Neuronal stem cell (in vitro differentiated cells): ENCODE results near the gene CMSS1.

Experiments used
- DNase-seq: peaks from one replicate; pipeline ENCODE4 v3.0.0-alpha.2; 2013; ENCODE audit warnings: low spot score
- H2AFZ ChIP-seq: one replicate; pipeline ENCODE4 v1.6.1; 2013; ENCODE audit warnings: mild to moderate bottlenecking, low read length, inconsistent platforms
- H2AK5ac ChIP-seq: 2 replicates; pipeline ENCODE4 v1.6.1; 2013; ENCODE audit warnings: low read depth, mild to moderate bottlenecking, inconsistent platforms, low read length, moderate library complexity, mixed read lengths
- H2BK120ac ChIP-seq: 2 replicates; pipeline ENCODE4 v1.6.1; 2013; ENCODE audit warnings: low read depth, mild to moderate bottlenecking, inconsistent platforms, low read length, moderate library complexity, mixed read lengths
- H2BK12ac ChIP-seq: one replicate; pipeline ENCODE4 v1.6.1; 2013; ENCODE audit warnings: low read length, inconsistent platforms
- H2BK15ac ChIP-seq: 2 replicates; pipeline ENCODE4 v1.6.1; 2013; ENCODE audit warnings: mild to moderate bottlenecking, low read length, inconsistent platforms, mixed read lengths
- H2BK5ac ChIP-seq: one replicate; pipeline ENCODE4 v1.6.1; 2013; ENCODE audit warnings: inconsistent platforms, mild to moderate bottlenecking, low read length, moderate library complexity
- H3K14ac ChIP-seq: one replicate; pipeline ENCODE4 v1.6.1; 2013; ENCODE audit warnings: low read length, inconsistent platforms
- H3K18ac ChIP-seq: 2 replicates; pipeline ENCODE4 v1.6.1; 2013; ENCODE audit warnings: low read length, inconsistent platforms
- H3K23ac ChIP-seq: 2 replicates; pipeline ENCODE4 v1.6.1; 2013; ENCODE audit warnings: low read depth, mild to moderate bottlenecking, mixed read lengths, low read length, inconsistent platforms; ENCODE audit not compliant: poor library complexity
- H3K27ac ChIP-seq: replicated peaks from 3 replicates; pipeline ENCODE4 v1.5.1; 2013; ENCODE audit warnings: low read length, inconsistent platforms
- H3K27me3 ChIP-seq, 3 experiments: 2 replicates each; pipeline ENCODE4 v1.6.1; 2013; ENCODE audit warnings: low read length in 3 of 3, mild to moderate bottlenecking in 2 of 3, inconsistent platforms in 1 of 3, low read depth in 1 of 3, mixed read lengths in 1 of 3, moderate library complexity in 1 of 3; ENCODE audit not compliant: control insufficient read depth in 3 of 3, insufficient read depth in 3 of 3
- H3K36me3 ChIP-seq, 2 donors: replicated peaks in 1 of 2; 2 replicates each; pipeline ENCODE4 v1.6.1; 2013; ENCODE audit warnings: low read length in 2 of 2; ENCODE audit not compliant: control insufficient read depth in 2 of 2, insufficient read depth in 2 of 2
- H3K4ac ChIP-seq: 2 replicates; pipeline ENCODE4 v1.6.1; 2013; ENCODE audit warnings: inconsistent platforms, mild to moderate bottlenecking, low read length, moderate library complexity
- H3K4me1 ChIP-seq, 2 donors: 1 replicate in 1 of 2; 2 replicates in 1 of 2; pipeline ENCODE4 v1.6.1; 2013; ENCODE audit warnings: low read length in 2 of 2, low read depth in 1 of 2; ENCODE audit not compliant: control insufficient read depth in 2 of 2, insufficient read depth in 1 of 2
- H3K4me2 ChIP-seq: one replicate; pipeline ENCODE4 v1.6.1; 2013; ENCODE audit warnings: mild to moderate bottlenecking, low read length, inconsistent platforms; ENCODE audit not compliant: insufficient read depth, poor library complexity, severe bottlenecking
- H3K4me3 ChIP-seq, 2 donors: 2 replicates each; pipeline ENCODE4 v1.5.1; 2013; ENCODE audit warnings: low read length in 2 of 2, mild to moderate bottlenecking in 2 of 2, inconsistent platforms in 1 of 2, moderate library complexity in 1 of 2
- H3K79me1 ChIP-seq: one replicate; pipeline ENCODE4 v1.6.1; 2013; ENCODE audit warnings: low read depth, mild to moderate bottlenecking, inconsistent platforms, low read length, moderate library complexity
- H3K9ac ChIP-seq: one replicate; pipeline ENCODE4 v1.6.1; 2013; ENCODE audit warnings: mild to moderate bottlenecking, low read depth, low read length, inconsistent platforms; ENCODE audit not compliant: poor library complexity
- H3K9me3 ChIP-seq, 2 donors: replicated peaks in 1 of 2; 2 replicates each; pipeline versions ENCODE3 to v1.6.1; 2013; ENCODE audit warnings: low read length in 2 of 2, mild to moderate bottlenecking in 2 of 2, inconsistent platforms in 1 of 2, low read depth in 1 of 2, mixed read lengths in 1 of 2, moderate library complexity in 1 of 2; ENCODE audit not compliant: control insufficient read depth in 2 of 2, insufficient read depth in 1 of 2
- H4K8ac ChIP-seq: one replicate; pipeline ENCODE4 v1.6.1; 2013; ENCODE audit warnings: low read depth, mild to moderate bottlenecking, inconsistent platforms, low read length, moderate library complexity
- H4K91ac ChIP-seq: one replicate; pipeline ENCODE4 v1.6.1; 2013; ENCODE audit warnings: low read length, low read depth, mild to moderate bottlenecking, inconsistent platforms; ENCODE audit not compliant: poor library complexity
- WGBS, 2 donors: extraction: QIAGEN DNeasy Blood & Tissue Kit; methylation state at CpG; one replicate each; pipeline ENCODE4 v1.1.7; 2013; ENCODE audit warnings: missing lambda C conversion rate in 2 of 2, mixed read lengths in 1 of 2; ENCODE audit not compliant: insufficient read length in 2 of 2, insufficient replicate concordance in 1 of 2; ENCODE audit errors: extremely low coverage in 2 of 2; 5-methylcytosine and 5-hydroxymethylcytosine counted together

The CMSS1 gene

GRCh38 chr3:100136921-100137320 is 319.3 kb downstream of the CMSS1 start:
- Histone ChIP-seq H2BK15ac (no peak overlapping the region), H3K79me1 (no peaks in the 10 kb centered on the region), H2AFZ (no peak overlapping the region), H3K9ac (no peak overlapping the region), H3K27me3 (no peaks in the 10 kb centered on the region), H3K4me3 (no peak overlapping the region), H2BK5ac (no peak overlapping the region), H3K4ac (no peak overlapping the region), H3K14ac (no peak overlapping the region), H2BK120ac (no peak overlapping the region), H3K36me3 (no peaks in the 10 kb centered on the region), H3K4me1 (no peaks in the 10 kb centered on the region), H3K9me3 (no peaks in the 10 kb centered on the region), H4K91ac (no peak overlapping the region), H2AK5ac (no peak overlapping the region), H3K4me2 (no peak overlapping the region), H3K27ac (no peak overlapping the region), H2BK12ac (no peak overlapping the region), H3K23ac (no peak overlapping the region), H3K18ac (no peak overlapping the region), H4K8ac (no peak overlapping the region)
- no peak for DNase-seq
- no CpG with 5 or more reads among the region's 1 CpG for WGBS, 2 donors

DNA sequence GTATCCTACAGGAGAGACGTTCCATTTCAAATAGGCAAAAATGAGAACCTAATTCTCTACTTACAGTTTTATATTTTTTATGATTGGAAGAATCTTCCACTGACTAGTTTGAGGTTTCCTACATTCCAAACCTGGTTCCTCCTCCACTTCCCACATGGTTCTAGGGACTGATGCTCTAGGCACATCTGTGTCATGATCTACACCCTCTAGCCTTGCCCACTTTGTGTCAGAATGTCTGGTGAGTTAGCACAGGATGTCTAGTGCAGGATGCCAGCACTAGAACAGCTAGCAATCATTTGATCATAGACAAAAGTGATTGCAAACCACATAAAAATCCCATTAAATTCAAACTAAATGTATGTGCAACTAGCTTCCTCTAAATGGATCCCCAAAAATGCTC is 323.3 kb downstream of the CMSS1 start:
- Histone ChIP-seq H2AK5ac (no peak overlapping the region), H3K27ac (no peak overlapping the region), H4K91ac (no peak overlapping the region), H3K4me1 (no peaks in the 10 kb centered on the region), H3K36me3 (no peaks in the 10 kb centered on the region), H3K23ac (no peak overlapping the region), H3K27me3 (no peaks in the 10 kb centered on the region), H4K8ac (no peak overlapping the region), H3K4ac (no peak overlapping the region), H2BK15ac (no peak overlapping the region), H2BK5ac (no peak overlapping the region), H3K9me3 (peaks cover 0 to 9% of the 10 kb centered on the region in 2 donors), H3K18ac (no peak overlapping the region), H3K4me3 (no peak overlapping the region), H3K14ac (peak overlapping the region; percentile 63), H3K79me1 (no peaks in the 10 kb centered on the region), H3K9ac (no peak overlapping the region), H2BK120ac (no peak overlapping the region), H2BK12ac (no peak overlapping the region), H2AFZ (no peak overlapping the region), H3K4me2 (no peak overlapping the region)
- WGBS, 2 donors: no CpG with 5 or more reads among the region's 1 CpG
- no peak for DNase-seq

GRCh38 chr3:100141586-100141985 is 323.9 kb downstream of the CMSS1 start:
- no peaks in the 10 kb centered on the region for H3K27me3 ChIP-seq
- H3K4ac ChIP-seq: no peak overlapping the region
- no peak overlapping the region for H2BK120ac ChIP-seq
- H3K9ac ChIP-seq: no peak overlapping the region
- no peaks in the 10 kb centered on the region for H3K79me1 ChIP-seq
- no peak overlapping the region for H3K18ac ChIP-seq
- no peak overlapping the region for H2BK5ac ChIP-seq
- no peak overlapping the region for H3K4me2 ChIP-seq
- no peak overlapping the region for H2BK12ac ChIP-seq
- H4K8ac ChIP-seq: no peak overlapping the region
- H3K36me3 ChIP-seq: no peaks in the 10 kb centered on the region
- no peak overlapping the region for H2AK5ac ChIP-seq
- H3K9me3 ChIP-seq: peaks cover 0 to 9% of the 10 kb centered on the region in 2 donors
- H3K23ac ChIP-seq: no peak overlapping the region
- no peak overlapping the region for H3K4me3 ChIP-seq
- no CpG with 5 or more reads among the region's 1 CpG for WGBS, 2 donors
- H3K14ac ChIP-seq: no peak overlapping the region
- no peaks in the 10 kb centered on the region for H3K4me1 ChIP-seq
- no peak overlapping the region for H2AFZ ChIP-seq
- no peak overlapping the region for H2BK15ac ChIP-seq
- no peak for DNase-seq
- H4K91ac ChIP-seq: no peak overlapping the region
- H3K27ac ChIP-seq: no peak overlapping the region

GRCh38 chr3:100144255-100144866 is 326.7 kb downstream of the CMSS1 start:
- no peak overlapping the region for H2BK5ac ChIP-seq
- H2AFZ ChIP-seq: no peak overlapping the region
- no peak overlapping the region for H3K27ac ChIP-seq
- H3K23ac ChIP-seq: no peak overlapping the region
- H2AK5ac ChIP-seq: no peak overlapping the region
- H3K9me3 ChIP-seq: peaks cover 0 to 9% of the 10 kb centered on the region in 2 donors
- no peak overlapping the region for H3K4me3 ChIP-seq
- no peak overlapping the region for H4K91ac ChIP-seq
- H3K4me2 ChIP-seq: no peak overlapping the region
- DNase-seq: no peak
- H3K14ac ChIP-seq: no peak overlapping the region
- H3K18ac ChIP-seq: no peak overlapping the region
- no peaks in the 10 kb centered on the region for H3K27me3 ChIP-seq
- no peak overlapping the region for H2BK15ac ChIP-seq
- H3K36me3 ChIP-seq: peaks cover 0 to 2% of the 10 kb centered on the region in 2 donors
- H4K8ac ChIP-seq: no peak overlapping the region
- no peak overlapping the region for H3K4ac ChIP-seq
- no peak overlapping the region for H2BK120ac ChIP-seq
- no peaks in the 10 kb centered on the region for H3K4me1 ChIP-seq
- H2BK12ac ChIP-seq: no peak overlapping the region
- WGBS, 2 donors: no CpG with 5 or more reads among the region's 1 CpG
- no peaks in the 10 kb centered on the region for H3K79me1 ChIP-seq
- H3K9ac ChIP-seq: no peak overlapping the region
